ENCODE results near the gene ALX3.

DNA sequence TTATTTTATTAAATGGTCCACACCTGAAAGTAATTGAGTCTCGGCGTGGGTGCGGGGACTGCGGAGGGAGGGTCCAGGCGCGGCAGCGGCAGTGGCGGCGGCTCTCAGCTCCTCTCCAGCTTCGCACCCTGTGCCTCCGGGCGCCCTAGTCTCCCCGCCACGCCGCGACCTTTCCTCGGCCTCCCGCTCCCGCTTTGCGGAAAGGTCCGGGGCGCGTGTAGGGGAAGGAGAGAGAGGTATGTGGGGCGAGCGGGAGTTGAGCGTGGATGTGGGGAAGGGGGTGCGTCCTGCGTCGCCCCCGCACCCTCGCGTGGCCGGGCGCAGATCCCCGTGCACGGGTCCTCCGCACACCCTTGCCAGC, 13.4 kb upstream of the ALX3 start:
- no peak for TF ChIP-seq EZH2 (IDR thresholded peaks at IDR 0.05; ENCODE audit: borderline replicate concordance, control insufficient read depth, low read depth, low read length)
- TF ChIP-seq POLR2AphosphoS5 (IDR thresholded peaks at IDR 0.05; ENCODE audit: low read length), result no peak
- no peak for TF ChIP-seq CTCF (IDR thresholded peaks at IDR 0.05 in 2 of 3, conservative IDR thresholded peaks at IDR 0.05 in 1 of 3; ENCODE audit: control insufficient read depth in 2 of 3, extremely low read depth in 1 of 3, insufficient read depth in 1 of 3, low read depth in 3 of 3, low read length in 3 of 3)
- TF ChIP-seq HCFC1 (IDR thresholded peaks at IDR 0.05; ENCODE audit: low read length), result no peak
- no peak for TF ChIP-seq SMC3 (IDR thresholded peaks at IDR 0.05; ENCODE audit: borderline replicate concordance, low read length)
- no peak for TF ChIP-seq MYC (IDR thresholded peaks at IDR 0.05; ENCODE audit: insufficient read depth, insufficient read length, insufficient replicate concordance, low read length, severe bottlenecking)
- TF ChIP-seq NFIC (IDR thresholded peaks at IDR 0.05; ENCODE audit: low read depth, low read length), result no peak
- no peak for TF ChIP-seq ZNF24 (IDR thresholded peaks at IDR 0.05)
- TF ChIP-seq CREB1 (IDR thresholded peaks at IDR 0.05; ENCODE audit: low read depth), result no peak
- no peak for TF ChIP-seq ZNF687 (IDR thresholded peaks at IDR 0.05)
- TF ChIP-seq MAX (IDR thresholded peaks at IDR 0.05; ENCODE audit: low read depth, low read length), result no peak
- TF ChIP-seq SP1 (IDR thresholded peaks at IDR 0.05; ENCODE audit: low read depth, low read length), result no peak
- TF ChIP-seq RFX5 (IDR thresholded peaks at IDR 0.05; ENCODE audit: low read depth, low read length), result no peak

Data from GM12878 (cell line).